Measurements from ENCODE around the gene NAGK.
"Not testable (repeated sequence)": the region's sequence is repeated elsewhere in the genome, so short reads cannot be mapped to it uniquely, and the experiment has no call there.

NAGK gene

DNA sequence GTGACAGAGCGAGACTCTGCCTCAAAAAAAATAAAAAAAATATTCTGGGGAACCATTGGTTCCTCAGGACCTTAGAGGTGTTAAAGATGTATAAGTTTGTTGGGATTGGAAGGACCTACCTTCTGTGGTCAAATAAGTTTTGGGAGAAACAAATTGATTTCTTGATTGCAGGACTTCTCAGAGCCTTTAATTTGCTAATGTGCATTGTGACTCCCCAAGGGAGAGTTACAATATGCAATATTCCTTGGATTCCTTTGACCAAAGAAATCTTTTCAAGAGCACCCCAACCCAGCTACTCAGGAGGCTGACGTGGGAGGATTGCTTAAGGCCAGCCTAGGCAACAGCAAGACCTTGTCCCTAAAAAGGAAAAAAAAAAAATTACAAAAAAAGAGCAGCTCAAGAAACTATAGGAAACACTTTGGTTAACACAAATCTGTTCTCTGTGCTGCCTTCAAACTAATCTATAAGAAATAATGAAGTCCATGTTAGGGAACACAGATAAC, 6.5 kb downstream of the NAGK start:
- in situ Hi-C loops (cut with HindIII; ENCODE audit: low pct_unique_long_range_greater_than_20kb, low sequenced_read_pairs) = no loop called here
- no peak for TF ChIP-seq JUND (IDR thresholded peaks at IDR 0.05; ENCODE audit: low read depth)
- no peak for DNase-seq (ENCODE audit: low read depth in 1 of 2, low spot score in 1 of 2)

DNA sequence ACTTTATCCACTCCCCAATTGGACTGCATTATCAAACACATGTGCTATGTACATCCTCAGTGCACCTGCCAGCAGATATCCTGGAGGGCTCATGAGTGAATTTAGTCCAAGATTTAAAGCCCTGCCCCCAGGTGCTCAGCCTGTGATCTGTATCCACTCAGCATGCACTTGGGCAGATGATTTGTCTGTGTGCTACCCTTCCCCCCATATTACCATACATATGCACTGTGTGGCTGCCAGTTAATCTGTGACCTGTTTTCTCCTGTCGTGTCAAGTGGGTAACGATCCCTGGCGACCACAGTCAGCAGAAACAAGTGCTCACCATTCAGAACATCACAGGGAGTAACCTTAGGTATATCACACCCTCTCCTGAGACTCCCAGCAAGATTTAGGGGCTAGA, 10.2 kb downstream of the NAGK start:
- no peak for DNase-seq (ENCODE audit: low read depth in 1 of 2, low spot score in 1 of 2)
- in situ Hi-C loops (cut with HindIII; ENCODE audit: low pct_unique_long_range_greater_than_20kb, low sequenced_read_pairs) = no loop called here
- TF ChIP-seq JUND (IDR thresholded peaks at IDR 0.05; ENCODE audit: low read depth) = no peak

DNA sequence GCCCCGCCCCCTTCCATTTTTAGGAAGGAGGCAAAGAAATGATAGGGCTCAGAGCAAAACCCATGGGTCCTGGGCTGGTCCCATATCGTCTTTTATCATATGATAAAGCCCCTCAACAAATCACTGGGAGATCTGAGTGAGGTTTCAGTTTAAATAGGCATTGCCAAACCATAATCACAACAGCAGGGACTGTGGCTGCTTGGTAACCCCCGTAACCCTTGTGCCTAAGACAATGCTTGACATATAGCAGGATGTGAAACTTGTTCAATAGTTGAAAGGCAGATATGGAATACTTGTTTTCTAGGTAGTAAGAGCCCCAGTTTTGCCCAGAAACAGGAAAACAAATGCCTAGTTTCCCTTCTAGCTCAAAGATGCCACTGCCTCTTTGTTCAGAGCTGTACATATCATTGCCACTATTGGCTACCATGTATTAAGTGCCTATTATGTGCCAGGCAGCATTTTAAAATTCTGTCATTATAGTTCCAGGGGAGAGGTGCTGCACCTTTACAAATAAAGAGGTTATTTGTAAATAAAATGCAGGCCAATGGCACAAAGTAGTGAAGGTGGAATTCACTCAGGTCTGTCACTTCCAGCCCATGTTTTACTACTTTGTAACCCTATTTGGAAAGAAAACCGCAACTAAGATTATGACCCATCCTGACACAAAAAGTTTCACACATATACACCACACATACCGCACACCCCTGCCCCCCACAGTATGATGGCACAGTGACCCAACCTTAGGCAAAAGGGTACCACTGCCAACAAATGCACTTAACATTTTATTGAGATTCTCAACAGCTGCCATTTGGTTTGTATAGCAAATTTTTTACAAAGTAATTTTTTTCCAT, 14.2 kb downstream of the NAGK start:
- no peak for TF ChIP-seq JUND (IDR thresholded peaks at IDR 0.05; ENCODE audit: low read depth)
- in situ Hi-C loops (cut with HindIII; ENCODE audit: low pct_unique_long_range_greater_than_20kb, low sequenced_read_pairs) = no loop called here
- DNase-seq (ENCODE audit: low read depth in 1 of 2, low spot score in 1 of 2) = no peak

DNA sequence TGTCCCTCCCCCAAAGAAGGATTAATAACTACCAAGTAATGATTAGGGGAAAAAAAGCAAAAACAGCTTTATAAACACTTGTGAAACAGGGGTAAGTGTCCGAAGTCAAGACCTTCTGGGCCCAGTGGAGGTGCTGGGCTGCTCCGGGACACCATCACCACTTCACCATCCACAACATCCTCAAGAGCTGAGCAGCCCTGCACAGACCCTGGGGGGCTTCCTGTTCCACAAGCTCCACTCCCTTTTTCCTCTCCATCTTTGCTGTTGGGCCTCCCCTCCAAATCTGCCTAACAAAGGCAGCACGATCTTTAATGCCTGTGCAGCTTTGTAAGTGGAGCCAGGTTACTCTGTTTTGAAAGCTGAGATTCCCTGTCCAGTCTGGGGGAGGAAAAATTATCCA, 14.8 kb downstream of the NAGK start:
- in situ Hi-C loops (cut with HindIII; ENCODE audit: low pct_unique_long_range_greater_than_20kb, low sequenced_read_pairs); DNase-seq (ENCODE audit: low read depth in 1 of 2, low spot score in 1 of 2): not testable (repeated sequence)

DNA sequence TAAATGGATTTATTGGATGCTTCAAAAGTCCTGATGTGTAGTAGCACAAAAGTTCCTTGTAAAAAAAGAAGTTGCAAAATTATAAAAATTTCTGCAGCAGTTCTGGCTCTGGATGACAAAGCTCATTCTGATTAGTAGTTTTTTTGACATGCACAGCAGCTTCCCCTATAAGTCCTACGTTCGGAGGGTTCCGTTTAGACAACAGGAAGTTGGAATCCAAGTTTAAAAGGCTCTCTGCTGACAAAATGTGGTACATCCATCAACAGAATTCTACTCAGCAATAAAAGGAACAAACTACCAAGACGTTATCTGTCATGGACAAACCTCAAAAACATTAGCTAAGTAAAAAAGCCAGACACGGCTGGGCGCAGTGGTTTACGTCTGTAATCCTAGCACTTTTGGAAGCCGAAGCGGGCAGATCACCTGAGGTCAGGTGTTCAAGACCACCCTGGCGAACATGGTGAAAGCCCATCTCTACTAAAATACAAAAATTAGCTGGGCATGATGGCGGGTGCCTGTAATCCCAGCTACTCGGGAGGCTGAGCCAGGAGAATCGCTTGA, 15.4 kb downstream of the NAGK start:
- DNase-seq (ENCODE audit: low read depth in 1 of 2, low spot score in 1 of 2); in situ Hi-C loops (cut with HindIII; ENCODE audit: low pct_unique_long_range_greater_than_20kb, low sequenced_read_pairs): not testable (repeated sequence)

DNA sequence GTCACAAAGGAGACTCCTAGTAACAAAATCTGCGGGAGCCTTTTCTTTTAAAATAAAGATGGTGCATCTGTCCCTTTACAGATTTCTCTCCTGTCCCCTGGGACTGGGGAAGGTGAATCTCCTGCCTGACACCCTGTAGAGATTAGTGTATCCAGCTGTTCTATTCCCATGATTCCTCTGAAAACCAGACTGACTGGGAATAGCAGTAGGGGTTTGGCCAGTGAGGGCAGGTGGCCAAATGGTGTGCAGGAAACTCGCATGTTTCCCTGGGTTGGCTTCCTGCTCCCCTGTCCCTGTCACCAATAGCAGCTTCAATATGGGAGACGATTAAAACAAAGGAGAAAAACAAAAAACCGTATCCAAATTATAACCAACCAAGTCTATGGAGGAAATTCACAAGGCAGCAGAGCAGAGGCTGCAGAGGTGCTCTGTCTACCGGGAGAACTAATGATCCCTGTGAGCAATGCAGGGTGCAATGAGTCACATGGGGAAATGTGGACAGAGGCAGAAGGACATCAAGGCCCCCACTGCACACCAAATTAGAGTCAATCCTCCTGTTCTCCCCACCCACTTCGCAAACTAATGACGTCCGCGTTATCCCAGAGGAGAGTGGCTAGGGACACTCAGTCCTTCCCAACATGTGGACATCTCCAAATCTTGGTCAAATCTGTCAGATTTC, 17.0 kb downstream of the NAGK start:
- in situ Hi-C loops (cut with HindIII; ENCODE audit: low pct_unique_long_range_greater_than_20kb, low sequenced_read_pairs); DNase-seq (ENCODE audit: low read depth in 1 of 2, low spot score in 1 of 2): not testable (repeated sequence)

DNA sequence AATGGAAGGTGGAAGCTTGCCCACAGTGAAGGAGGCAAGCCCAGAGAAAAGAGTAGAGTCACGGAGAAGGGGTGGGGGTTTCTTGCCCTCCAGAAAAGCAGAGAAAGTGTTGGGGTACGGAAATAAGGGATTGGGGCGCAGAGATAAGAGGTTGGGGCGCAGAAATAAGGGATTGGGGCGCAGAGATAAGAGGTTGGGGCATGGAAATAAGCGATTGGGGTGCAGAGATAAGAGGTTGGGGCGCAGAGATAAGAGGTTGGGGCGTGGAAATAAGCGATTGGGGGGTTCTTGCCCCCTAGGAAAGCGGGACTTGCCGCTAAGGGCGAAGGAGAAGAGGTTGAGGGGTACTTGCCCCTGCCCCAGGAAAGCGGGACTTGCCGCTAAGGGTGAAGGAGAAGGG, 21.0 kb downstream of the NAGK start:
- in situ Hi-C loops (cut with HindIII; ENCODE audit: low pct_unique_long_range_greater_than_20kb, low sequenced_read_pairs); DNase-seq (ENCODE audit: low read depth in 1 of 2, low spot score in 1 of 2): not testable (repeated sequence)

DNA sequence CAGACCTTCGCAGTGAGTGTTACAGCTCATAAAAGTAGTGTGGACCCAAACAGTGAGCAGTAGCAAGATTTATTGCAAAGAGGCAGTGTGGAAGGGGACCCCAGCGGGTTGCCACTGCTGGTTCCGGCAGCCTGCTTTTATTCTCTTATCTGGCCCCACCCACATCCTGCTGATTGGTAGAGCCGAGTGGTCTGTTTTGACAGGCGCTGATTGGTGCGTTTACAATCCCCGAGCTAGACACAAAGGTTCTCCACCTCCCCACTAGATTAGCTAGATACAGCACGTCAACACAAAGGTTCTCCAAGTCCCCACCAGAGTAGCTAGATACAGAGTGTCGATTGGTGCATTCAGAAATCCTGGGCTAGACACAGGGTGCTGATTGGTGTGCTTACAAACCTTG, 23.4 kb downstream of the NAGK start:
- in situ Hi-C loops (cut with HindIII; ENCODE audit: low pct_unique_long_range_greater_than_20kb, low sequenced_read_pairs); DNase-seq (ENCODE audit: low read depth in 1 of 2, low spot score in 1 of 2): not testable (repeated sequence)

DNA sequence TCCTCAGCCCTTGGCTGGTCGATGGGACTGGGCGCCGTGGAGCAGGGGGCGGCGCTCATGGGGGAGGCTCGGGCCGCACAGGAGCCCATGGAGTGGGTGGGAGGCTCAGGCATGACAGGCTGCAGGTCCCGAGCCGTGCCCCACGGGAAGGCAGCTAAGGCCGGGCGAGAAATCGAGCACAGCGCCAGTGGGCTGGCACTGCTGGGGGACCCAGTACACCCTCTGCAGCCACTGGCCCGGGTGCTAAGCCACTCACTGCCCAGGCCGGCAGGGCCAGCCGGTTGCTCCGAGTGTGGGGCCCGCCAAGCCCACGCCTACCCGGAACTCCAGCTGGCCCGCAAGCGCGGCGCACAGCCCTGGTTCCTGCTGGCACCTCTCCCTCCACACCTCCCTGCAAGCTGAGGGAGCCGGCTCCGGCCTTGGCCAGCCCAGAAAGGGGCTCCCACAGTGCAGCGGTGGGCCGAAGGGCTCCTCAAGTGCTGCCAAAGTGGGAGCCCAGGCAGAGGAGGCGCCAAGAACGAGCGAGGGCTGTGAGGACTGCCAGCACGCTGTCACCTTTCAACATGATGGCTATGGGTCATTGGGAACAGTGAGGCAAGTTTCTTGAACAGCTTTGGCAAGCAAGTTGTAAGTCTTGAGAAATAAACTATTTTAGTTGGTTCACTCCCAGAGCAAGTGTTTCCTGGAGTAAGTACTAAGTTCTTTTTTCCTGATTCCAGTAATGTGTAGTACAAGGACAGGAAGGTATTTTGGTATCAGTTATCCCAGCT, 24.2 kb downstream of the NAGK start:
- in situ Hi-C loops (cut with HindIII; ENCODE audit: low pct_unique_long_range_greater_than_20kb, low sequenced_read_pairs); DNase-seq (ENCODE audit: low read depth in 1 of 2, low spot score in 1 of 2): not testable (repeated sequence)

DNA sequence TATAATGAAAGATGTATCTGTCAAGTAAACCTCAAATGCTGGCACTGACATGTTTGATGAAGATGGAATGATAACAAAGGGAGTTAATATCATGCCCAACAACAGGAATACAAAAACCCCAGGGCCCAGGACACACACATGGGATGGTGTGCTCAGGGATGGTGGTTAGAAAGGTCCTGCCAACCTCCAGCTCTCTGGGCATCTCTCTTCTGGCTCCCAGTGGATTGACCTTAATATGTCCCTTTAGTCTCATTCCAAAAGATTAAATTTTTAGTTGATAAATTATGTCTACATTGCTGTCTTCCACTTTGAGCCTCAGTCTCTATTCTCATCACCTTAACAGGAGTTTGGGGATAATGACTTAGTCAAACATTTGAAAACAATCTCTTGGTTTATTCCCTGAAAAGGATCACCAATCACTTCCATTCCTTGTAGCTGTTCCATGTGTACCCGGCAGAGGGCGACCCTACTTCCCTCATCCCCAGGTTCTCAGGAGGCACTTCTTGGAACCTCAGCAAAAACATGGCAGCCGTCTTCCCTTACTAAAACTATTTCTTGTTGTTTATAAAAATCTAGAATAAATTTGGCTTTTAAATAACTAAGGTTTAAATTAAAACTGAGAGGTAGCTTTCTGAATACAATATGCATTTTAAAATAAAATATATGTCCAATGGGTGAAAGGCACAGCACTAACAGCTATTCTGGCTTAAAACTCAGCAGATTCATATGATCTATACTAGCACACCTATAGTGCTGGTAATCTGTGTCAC, 31.9 kb downstream of the NAGK start:
- peak; percentile 43 to 76 for DNase-seq (ENCODE audit: low read depth in 1 of 2, low spot score in 1 of 2)
- in situ Hi-C loops (cut with HindIII; ENCODE audit: low pct_unique_long_range_greater_than_20kb, low sequenced_read_pairs) = no loop called here
- no peak for TF ChIP-seq JUND (IDR thresholded peaks at IDR 0.05; ENCODE audit: low read depth)

DNA sequence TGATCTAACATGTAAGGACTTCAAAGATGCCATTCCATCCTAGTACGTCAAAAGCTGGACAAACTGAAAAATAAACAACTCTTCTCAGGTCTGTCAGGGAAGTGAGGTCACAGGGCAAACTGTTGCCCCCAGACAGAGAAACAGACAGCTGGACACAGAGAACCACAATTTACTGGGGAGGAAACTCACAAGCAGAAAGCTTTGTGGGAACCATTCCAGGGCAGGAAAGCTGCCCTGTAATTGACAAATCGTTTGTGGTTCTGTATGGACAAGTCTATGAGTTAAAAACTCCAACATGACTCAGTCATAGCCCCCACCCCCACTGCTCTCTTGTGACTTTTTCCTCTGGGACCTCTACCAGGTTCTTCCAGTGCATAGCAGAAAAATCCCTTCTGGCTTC, 33.2 kb downstream of the NAGK start:
- no peak for DNase-seq (ENCODE audit: low read depth in 1 of 2, low spot score in 1 of 2)
- TF ChIP-seq JUND (IDR thresholded peaks at IDR 0.05; ENCODE audit: low read depth) = no peak
- in situ Hi-C loops (cut with HindIII; ENCODE audit: low pct_unique_long_range_greater_than_20kb, low sequenced_read_pairs) = no loop called here
